GM12873 (cell line): ENCODE results near the gene RPRD1A.

Experiments used
- CTCF ChIP-seq: IDR thresholded peaks from 2 replicates; pipeline ENCODE4 v1.5.1; 2012; ENCODE audit warnings: low read depth, mild to moderate bottlenecking, moderate library complexity, low read length, control low read depth; ENCODE audit not compliant: insufficient read depth; ENCODE audit errors: missing control alignments

RPRD1A gene

GRCh38 chr18:36067055-36067957, at the start of gene RPRD1A:
Gene RPRD1A, minus strand, starts transcription at chr18:36067559. Its CDS starts 155 bp downstream, at chr18:36067404.
- TF ChIP-seq CTCF: no peak

GRCh38 chr18:36114738-36115137, 47.4 kb upstream of the RPRD1A start:
- no peak for TF ChIP-seq CTCF

- TF ChIP-seq CTCF: no peak
These were observed 46.9 kb upstream of the RPRD1A start for GRCh38 chr18:36114251-36114650.

- TF ChIP-seq CTCF: no peak
These were observed 44.9 kb upstream of the RPRD1A start for GRCh38 chr18:36112302-36112701.

GRCh38 chr18:36109737-36110136, 42.4 kb upstream of the RPRD1A start:
- no peak for TF ChIP-seq CTCF

- no peak for TF ChIP-seq CTCF
These were observed 41.2 kb upstream of the RPRD1A start for GRCh38 chr18:36108601-36109000.

GRCh38 chr18:36108196-36108595, 40.8 kb upstream of the RPRD1A start:
- TF ChIP-seq CTCF: no peak
